Activated T-cell treated with anti-CD3 and anti-CD28 coated beads, Interleukin-2, amount 50 U/mL, for 24 hours (primary cell): ENCODE data around the gene ZNF275.

ENCODE experiments used
- DNase-seq: peaks from one replicate; pipeline ENCODE4 v3.0.0-alpha.2; 2020
- H3K27ac Mint-ChIP-seq: 2 replicates; pipeline ENCODE4 v1.8.0; 2020; ENCODE audit warnings: mild to moderate bottlenecking, mixed read lengths
- H3K27me3 Mint-ChIP-seq: 2 replicates; pipeline ENCODE4 v1.8.0; 2020; ENCODE audit warnings: mixed read lengths
- H3K36me3 Mint-ChIP-seq: 2 replicates; pipeline ENCODE4 v1.8.0; 2020; ENCODE audit warnings: low read depth, mixed read lengths
- H3K4me1 Mint-ChIP-seq: 2 replicates; pipeline ENCODE4 v1.8.0; 2020; ENCODE audit warnings: low read depth, mixed read lengths
- H3K4me3 Mint-ChIP-seq: 2 replicates; pipeline ENCODE4 v1.8.0; 2020; ENCODE audit warnings: mild to moderate bottlenecking, moderate library complexity, mixed read lengths
- H3K9me3 Mint-ChIP-seq: 2 replicates; pipeline ENCODE4 v1.8.0; 2020; ENCODE audit warnings: mixed read lengths

Gene ZNF275

DNA sequence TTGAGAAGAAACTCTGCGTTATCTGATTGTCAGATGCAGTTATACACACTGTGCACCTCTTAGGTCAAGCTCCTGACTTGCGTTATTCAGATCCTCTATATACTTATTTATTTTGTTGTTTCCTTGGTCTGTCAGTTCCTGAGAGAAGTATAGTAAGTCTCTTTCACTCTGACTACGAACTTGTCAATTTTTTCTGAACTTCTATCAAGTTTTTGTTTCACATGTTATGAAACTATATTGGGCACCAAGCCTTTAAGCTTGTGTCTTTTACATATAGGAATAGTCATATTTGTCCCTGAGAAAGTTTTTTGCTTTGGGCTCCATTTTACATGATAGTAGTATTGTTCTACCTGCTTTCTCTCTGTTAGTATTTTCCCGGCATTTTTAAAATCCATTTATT, 31.7 kb downstream of the ZNF275 start:
- H3K4me1 Mint-ChIP-seq: peaks cover 6% of the 10 kb centered on the region
- no peaks in the 10 kb centered on the region for H3K36me3 Mint-ChIP-seq
- no peak for DNase-seq
- no peaks in the 10 kb centered on the region for H3K9me3 Mint-ChIP-seq
- peaks cover 34% of the 10 kb centered on the region for H3K27me3 Mint-ChIP-seq
- H3K4me3 Mint-ChIP-seq: no peak overlapping the region
- no peak overlapping the region for H3K27ac Mint-ChIP-seq

DNA sequence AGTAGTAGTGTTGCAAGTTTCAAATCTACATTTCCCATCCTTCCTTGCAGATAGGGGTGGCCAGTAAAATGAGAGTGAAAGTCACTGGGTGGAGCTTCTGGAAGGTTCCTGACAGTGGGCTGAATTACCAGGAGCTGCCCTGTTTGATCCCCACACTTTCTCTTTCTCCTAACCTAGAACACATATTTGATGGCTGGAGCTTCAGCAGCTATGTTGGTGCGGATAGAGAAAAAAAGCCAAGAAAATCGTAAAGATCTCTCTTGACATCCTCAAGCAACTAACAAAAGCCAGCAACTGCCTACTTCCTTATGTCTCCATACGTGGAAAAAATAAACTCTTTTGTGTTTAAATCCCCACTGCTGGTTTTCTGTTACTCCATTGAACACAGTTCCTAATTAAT, 32.2 kb downstream of the ZNF275 start:
- Mint-ChIP-seq H3K4me3 (no peak overlapping the region), H3K36me3 (no peaks in the 10 kb centered on the region), H3K27me3 (peaks cover 38% of the 10 kb centered on the region), H3K9me3 (no peaks in the 10 kb centered on the region), H3K27ac (no peak overlapping the region), H3K4me1 (peaks cover 8% of the 10 kb centered on the region)
- DNase-seq: no peak

DNA sequence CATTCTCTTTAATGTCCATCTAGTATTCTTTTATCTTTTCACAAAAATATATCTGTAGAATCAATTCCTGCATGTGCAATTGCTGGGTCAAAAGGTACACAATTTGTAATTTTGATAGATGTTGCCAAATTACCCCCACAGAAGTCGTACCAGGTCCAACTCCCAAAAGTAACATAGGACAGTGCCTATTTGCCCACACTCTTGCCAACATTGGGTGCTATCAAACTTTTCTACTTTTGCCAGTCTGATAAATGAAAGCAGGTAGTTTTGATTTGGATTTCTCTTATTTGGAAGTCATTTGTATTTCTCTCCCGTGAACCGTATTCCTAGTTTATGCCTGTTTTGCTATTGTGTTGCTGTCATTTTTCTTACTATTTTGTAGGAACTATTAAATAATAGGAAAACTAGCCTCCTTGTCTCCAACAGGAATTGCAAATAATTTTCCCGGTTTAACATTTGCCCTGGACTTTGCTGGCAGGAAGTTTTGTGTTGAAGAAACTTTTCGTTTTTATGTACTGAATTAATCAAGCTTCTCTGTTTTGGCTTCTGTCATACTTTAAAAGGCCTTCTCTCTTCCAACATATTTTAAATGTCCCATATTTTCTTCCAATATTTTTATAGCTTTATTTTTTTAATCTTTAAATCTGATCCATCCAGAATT, 33.1 kb downstream of the ZNF275 start:
- H3K36me3 Mint-ChIP-seq: no peaks in the 10 kb centered on the region
- no peak overlapping the region for H3K4me3 Mint-ChIP-seq
- H3K27ac Mint-ChIP-seq: no peak overlapping the region
- peaks cover 42% of the 10 kb centered on the region for H3K27me3 Mint-ChIP-seq
- no peak for DNase-seq
- peaks cover 8% of the 10 kb centered on the region for H3K4me1 Mint-ChIP-seq
- H3K9me3 Mint-ChIP-seq: no peaks in the 10 kb centered on the region

DNA sequence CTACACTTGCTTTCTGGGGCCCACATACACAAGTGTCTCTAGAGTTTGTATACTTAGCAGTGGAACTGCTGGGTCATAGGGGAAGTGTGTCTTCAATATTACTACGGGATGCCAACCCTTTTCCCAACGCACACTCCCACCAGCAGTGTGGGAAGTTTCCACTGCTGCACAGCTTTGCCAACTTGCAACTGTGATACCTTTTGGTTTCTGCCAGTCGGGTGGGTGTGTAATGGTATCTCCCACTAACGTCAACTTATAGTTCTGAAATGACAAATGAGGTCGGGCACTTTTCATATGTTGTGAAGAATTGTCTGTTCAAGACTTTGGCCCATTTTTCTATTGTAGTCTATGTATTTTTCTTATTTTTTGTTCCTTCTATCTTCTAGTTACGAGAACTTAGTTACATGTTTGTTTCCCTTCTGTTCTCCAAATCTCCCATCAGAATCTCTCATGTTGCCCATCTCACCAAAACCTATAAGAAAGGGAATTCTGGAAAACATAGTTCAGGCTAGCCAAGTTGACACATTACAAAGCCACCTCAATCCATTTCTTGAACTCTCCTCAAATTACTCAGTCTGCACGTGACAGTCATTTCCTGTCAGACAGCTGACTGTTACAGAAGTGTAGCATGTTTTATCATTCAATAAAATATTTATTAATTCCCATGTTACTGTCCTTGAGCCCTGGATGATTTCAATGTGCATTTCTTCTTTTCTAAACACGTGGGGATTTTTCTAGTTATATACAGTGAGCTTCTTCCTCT, 36.5 kb downstream of the ZNF275 start:
- DNase-seq: no peak
- Mint-ChIP-seq H3K36me3 (no peaks in the 10 kb centered on the region), H3K27me3 (peaks cover 63% of the 10 kb centered on the region), H3K4me1 (peaks cover 8% of the 10 kb centered on the region), H3K9me3 (no peaks in the 10 kb centered on the region), H3K27ac (no peak overlapping the region), H3K4me3 (no peak overlapping the region)

DNA sequence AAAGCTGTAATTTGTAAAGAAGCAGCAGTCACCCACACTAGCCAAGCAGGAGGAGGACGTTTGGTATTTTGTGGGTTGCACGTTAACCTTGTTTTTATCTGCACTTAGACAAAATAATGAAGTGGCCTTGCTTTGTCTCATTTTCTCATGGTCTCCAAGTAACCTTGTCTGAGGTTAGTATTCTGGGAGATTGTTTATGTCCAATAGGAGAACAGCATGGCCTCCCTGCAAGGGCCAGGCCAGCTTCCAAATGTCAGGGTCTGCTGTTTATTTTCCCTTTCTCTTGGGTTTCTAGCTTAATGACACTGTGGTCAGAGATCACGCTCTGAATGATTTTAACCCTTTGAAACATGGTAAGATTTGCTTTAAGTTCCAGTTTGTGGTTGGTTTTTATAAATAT, 37.3 kb downstream of the ZNF275 start:
- Mint-ChIP-seq H3K27ac (no peak overlapping the region), H3K9me3 (no peaks in the 10 kb centered on the region), H3K36me3 (no peaks in the 10 kb centered on the region), H3K27me3 (peaks cover 56% of the 10 kb centered on the region), H3K4me3 (no peak overlapping the region), H3K4me1 (peaks cover 6% of the 10 kb centered on the region)
- no peak for DNase-seq

DNA sequence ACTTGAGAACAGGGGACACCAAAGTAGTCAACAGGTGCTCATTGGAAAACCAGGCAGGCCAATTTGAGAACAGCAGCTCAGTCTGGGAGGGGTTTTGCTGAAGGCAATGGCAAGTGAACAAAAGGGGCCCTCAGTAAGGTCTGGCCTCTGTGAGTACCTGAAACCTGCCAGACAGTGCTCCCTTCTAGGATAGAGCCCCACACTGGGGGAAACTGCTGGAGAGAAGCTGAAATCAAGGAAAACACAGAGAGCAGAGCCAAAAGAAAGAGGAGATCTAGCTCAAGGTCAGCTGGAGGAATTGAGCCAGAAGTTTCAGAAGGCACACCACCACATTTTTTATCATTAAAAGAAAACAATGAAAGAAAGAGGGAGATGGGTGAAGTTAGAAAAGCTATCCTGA, 39.0 kb downstream of the ZNF275 start:
- peaks cover 6% of the 10 kb centered on the region for H3K4me1 Mint-ChIP-seq
- H3K27ac Mint-ChIP-seq: no peak overlapping the region

DNA sequence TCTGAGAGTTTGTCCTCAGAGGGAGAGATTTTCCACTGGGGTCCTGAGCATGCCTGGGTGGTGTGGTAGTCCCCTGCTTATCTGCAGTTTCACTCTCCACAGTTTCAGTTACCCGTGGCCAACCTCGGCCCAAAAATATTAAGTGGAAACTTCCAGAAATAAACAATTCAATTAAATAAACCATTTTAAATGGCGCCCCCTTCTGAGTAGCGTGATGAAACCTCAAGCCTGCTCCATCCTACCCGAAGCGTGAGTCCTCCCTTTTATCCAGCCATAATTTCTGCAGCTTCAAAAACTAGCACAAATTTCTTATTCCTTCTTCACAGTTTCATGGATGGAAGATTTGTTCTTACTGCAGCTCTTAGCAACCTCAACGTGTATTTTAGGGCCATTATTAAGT, 40.5 kb downstream of the ZNF275 start:
- H3K4me3 Mint-ChIP-seq: no peak overlapping the region
- H3K4me1 Mint-ChIP-seq: peaks cover 6% of the 10 kb centered on the region
- no peaks in the 10 kb centered on the region for H3K36me3 Mint-ChIP-seq
- no peaks in the 10 kb centered on the region for H3K9me3 Mint-ChIP-seq
- no peak for DNase-seq
- H3K27me3 Mint-ChIP-seq: peaks cover 63% of the 10 kb centered on the region
- H3K27ac Mint-ChIP-seq: no peak overlapping the region

More for the DNA sequence above, 39.0 kb downstream of the ZNF275 start:
- no peak overlapping the region for H3K4me3 Mint-ChIP-seq
- no peak for DNase-seq
- peaks cover 58% of the 10 kb centered on the region for H3K27me3 Mint-ChIP-seq
- no peaks in the 10 kb centered on the region for H3K36me3 Mint-ChIP-seq
- H3K9me3 Mint-ChIP-seq: no peaks in the 10 kb centered on the region

DNA sequence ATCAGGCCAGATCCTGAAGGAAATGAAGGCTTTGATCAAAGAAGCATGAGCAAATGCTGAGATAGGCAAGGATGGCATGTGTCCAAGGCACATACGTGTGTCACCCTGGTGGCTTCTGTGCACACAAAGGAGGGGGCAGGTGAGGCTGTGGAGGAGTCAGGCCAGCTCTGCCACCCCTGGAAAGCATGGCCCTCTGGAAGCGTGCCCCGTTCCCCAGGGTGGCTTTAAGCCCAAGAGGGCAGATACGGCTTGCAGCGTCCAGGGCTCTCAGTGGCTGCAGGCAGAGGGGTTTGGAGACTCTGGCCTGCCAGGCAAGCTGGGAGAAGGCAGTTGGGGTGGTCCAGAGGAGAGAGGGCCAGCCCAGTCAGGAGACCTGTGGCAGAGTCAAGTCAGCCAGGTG, 41.6 kb downstream of the ZNF275 start:
- Mint-ChIP-seq H3K4me3 (no peak overlapping the region), H3K9me3 (no peaks in the 10 kb centered on the region), H3K27me3 (peaks cover 54% of the 10 kb centered on the region), H3K36me3 (no peaks in the 10 kb centered on the region), H3K4me1 (peaks cover 3% of the 10 kb centered on the region), H3K27ac (no peak overlapping the region)
- DNase-seq: no peak

DNA sequence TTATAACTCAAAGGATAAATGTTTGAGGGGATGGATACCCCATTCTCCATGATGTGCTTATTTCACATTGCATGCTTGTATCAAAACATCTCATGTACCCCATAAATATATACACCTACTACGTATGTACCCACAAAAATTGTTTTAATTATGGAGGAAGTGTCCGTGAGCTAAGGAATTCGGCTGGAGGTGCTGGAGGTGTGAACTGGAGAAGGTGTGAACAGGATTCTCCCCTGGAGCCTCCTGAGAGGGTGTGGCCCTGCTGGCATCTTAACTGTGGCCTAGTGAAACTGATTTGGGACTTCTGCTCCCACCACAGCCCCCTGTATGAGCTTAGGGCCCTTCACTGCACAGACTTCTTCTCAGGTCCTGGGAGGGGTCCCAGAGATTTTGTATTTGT, 43.8 kb downstream of the ZNF275 start:
- Mint-ChIP-seq H3K4me3 (no peak overlapping the region), H3K9me3 (no peaks in the 10 kb centered on the region), H3K4me1 (no peaks in the 10 kb centered on the region), H3K27ac (no peak overlapping the region), H3K27me3 (peaks cover 35% of the 10 kb centered on the region), H3K36me3 (no peaks in the 10 kb centered on the region)
- DNase-seq: no peak

DNA sequence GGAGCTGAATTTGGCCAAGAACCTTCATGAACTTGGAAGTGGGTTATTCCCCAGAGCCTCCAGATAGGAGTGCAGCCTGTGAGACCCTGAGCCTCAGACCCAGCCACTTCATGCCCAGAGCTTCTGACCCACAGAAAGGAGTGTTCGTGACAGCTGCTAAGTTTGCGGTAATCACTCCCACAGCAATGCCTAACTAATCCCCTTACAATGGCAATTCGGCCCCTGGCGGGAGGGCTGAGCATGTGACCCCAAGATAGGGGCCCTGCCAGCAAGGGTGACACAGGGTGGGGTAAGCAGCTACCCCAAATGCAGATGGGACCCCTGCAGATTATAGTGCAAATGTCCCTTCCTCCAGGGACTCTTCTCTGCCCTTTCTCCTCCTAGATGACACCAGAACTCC, 44.7 kb downstream of the ZNF275 start:
- H3K36me3 Mint-ChIP-seq: no peaks in the 10 kb centered on the region
- H3K4me3 Mint-ChIP-seq: no peak overlapping the region
- DNase-seq: no peak
- H3K27me3 Mint-ChIP-seq: peaks cover 28% of the 10 kb centered on the region
- H3K27ac Mint-ChIP-seq: no peak overlapping the region
- no peaks in the 10 kb centered on the region for H3K4me1 Mint-ChIP-seq
- no peaks in the 10 kb centered on the region for H3K9me3 Mint-ChIP-seq

DNA sequence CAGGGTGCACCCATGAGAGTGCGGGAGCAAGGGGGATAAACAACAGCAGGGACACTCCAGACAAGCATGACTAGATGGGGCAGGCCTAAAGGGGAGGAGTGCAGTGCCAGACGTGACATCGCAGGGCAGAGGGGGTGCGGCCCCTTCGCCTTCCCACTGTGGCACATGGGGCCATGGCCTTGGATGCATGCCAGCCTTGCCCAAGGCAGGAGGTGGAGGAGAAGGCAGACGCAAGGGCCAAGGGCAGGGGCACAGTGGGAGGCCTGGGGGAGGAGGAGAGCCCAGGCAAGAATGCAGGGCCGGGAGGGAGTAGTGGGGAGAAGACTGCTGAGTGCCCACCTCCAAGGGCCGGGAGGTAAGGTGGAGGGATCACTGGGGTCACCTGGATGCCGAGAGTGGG, 45.6 kb downstream of the ZNF275 start:
- no peaks in the 10 kb centered on the region for H3K9me3 Mint-ChIP-seq
- H3K27ac Mint-ChIP-seq: no peak overlapping the region
- no peak overlapping the region for H3K4me3 Mint-ChIP-seq
- no peaks in the 10 kb centered on the region for H3K4me1 Mint-ChIP-seq
- H3K27me3 Mint-ChIP-seq: peaks cover 24% of the 10 kb centered on the region
- no peaks in the 10 kb centered on the region for H3K36me3 Mint-ChIP-seq
- DNase-seq: no peak

DNA sequence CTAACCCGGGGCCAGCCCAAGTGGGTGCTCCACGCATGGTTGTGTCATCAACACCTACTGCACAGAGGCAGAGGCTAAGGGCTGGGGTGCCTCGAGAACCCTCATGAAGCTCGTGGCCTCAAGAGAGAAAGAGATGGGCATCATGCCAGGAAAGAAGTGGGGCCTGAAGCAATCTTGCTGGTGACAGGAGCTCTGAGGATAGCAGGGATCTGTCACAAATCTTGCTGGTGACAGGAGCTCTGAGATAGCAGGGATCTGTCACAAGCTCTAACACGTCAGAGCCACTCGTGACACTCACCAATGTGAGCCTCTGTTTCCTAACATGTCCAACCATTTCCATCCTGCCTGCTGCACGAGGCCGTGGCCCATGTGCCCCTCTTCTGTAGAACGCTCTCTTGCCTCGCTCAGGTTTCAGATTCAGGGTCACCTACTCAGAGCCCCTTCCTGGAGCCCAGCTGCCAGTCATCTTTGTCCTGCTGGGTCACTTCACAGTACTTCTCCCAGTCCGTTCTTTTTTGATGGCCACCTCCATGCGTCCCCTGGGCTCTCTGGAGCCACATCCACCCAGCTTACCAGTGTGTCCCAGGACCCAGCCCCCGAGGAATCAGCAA, 46.1 kb downstream of the ZNF275 start:
- DNase-seq: no peak
- H3K27ac Mint-ChIP-seq: no peak overlapping the region
- peaks cover 19% of the 10 kb centered on the region for H3K27me3 Mint-ChIP-seq
- no peaks in the 10 kb centered on the region for H3K4me1 Mint-ChIP-seq
- no peaks in the 10 kb centered on the region for H3K36me3 Mint-ChIP-seq
- H3K9me3 Mint-ChIP-seq: no peaks in the 10 kb centered on the region
- no peak overlapping the region for H3K4me3 Mint-ChIP-seq

DNA sequence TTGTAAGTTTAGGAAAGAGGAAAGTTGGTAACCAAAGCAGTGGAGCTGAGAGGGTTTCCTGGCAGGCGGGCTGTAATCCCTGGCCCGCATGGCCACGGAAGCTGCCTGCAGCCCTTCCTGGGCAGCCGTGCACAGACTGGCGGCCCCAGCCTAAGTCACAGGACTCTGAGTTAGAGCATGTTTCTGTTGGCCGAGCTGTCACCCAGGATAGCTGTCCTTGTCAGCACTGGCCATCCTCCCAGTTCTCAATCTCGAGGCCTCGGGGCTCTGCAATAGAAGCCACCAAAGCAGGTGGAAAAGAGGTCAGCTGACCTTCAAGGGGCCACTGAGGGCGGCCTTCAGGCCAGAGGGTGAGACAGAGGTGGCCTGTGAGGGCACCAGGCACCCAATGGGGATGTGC, 46.7 kb downstream of the ZNF275 start:
- H3K27me3 Mint-ChIP-seq: peaks cover 15% of the 10 kb centered on the region
- H3K36me3 Mint-ChIP-seq: no peaks in the 10 kb centered on the region
- H3K4me1 Mint-ChIP-seq: no peaks in the 10 kb centered on the region
- H3K9me3 Mint-ChIP-seq: no peaks in the 10 kb centered on the region
- H3K4me3 Mint-ChIP-seq: no peak overlapping the region
- no peak for DNase-seq
- no peak overlapping the region for H3K27ac Mint-ChIP-seq

DNA sequence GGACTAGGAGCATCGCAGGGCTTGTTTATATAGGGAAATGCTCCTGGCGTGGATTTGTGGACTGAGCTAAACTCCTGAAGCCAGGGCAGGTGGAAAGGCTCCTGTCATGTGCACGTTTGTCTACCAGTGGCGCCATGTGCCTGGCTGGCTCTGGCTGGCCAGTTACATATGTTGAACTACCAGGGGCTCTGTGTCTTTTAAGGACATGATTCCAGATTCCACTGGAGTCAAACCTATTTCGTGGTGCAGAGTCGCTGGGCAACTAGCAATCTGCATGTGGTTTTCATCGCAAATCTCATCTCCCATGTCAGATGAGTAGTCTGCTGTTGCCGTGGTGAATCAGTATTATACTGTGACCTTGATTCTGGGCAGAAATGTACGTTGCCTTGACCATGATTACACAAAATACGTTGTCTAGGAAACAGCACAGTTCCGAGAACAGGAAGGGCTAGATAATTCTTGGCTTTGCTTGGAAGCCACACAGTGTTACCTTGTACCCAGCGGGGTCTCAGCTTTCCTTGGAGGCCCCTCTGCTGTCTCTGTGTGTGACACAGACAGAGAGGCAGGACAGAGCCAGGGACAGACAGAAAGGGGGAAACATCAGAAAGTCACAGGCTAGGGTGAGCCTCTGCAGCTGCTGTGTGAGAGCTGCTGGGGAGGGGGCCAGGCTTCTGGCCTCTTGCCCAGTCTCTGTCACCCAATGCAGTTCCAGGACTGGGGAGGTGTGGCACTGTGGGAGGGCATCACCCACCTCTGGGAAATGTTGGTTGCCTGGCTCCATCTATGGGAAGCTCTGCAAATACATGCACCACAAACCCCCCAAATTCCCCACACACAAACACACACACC, 48.0 kb downstream of the ZNF275 start:
- no peak for DNase-seq
- peaks cover 11% of the 10 kb centered on the region for H3K27me3 Mint-ChIP-seq
- H3K4me1 Mint-ChIP-seq: no peaks in the 10 kb centered on the region
- no peaks in the 10 kb centered on the region for H3K9me3 Mint-ChIP-seq
- no peak overlapping the region for H3K4me3 Mint-ChIP-seq
- no peak overlapping the region for H3K27ac Mint-ChIP-seq
- no peaks in the 10 kb centered on the region for H3K36me3 Mint-ChIP-seq
